GM19193 (cell line): ENCODE results near the gene GLMP.

ENCODE experiments used
- POLR2A ChIP-seq: IDR thresholded peaks from 4 replicates; pipeline ENCODE4 v1.6.1; 2011; ENCODE audit not compliant: insufficient read depth, insufficient read length; ENCODE audit errors: extremely low read depth

The GLMP gene

GRCh38 chr1:156298852-156299357 is 3.4 kb upstream of the GLMP start, which contains the start of gene VHLL:
VHLL (minus strand) TSS chr1:156299307; CDS start chr1:156299189, 118 bp downstream.
- TF ChIP-seq POLR2A, result no peak

GRCh38 chr1:156293895-156294294 is 1.6 kb downstream of the GLMP start:
- no peak for TF ChIP-seq POLR2A

GRCh38 chr1:156293098-156293434 is 2.4 kb downstream of the GLMP start:
- TF ChIP-seq POLR2A, result no peak

- no peak for TF ChIP-seq POLR2A
These were observed 4.0 kb downstream of the GLMP start for GRCh38 chr1:156291226-156292061.

- no peak for TF ChIP-seq POLR2A
These were observed 5.6 kb downstream of the GLMP start for GRCh38 chr1:156289857-156290256.

GRCh38 chr1:156286061-156286460 is 9.4 kb downstream of the GLMP start:
- no peak for TF ChIP-seq POLR2A

- TF ChIP-seq POLR2A, result no peak
These were observed 10.0 kb downstream of the GLMP start for GRCh38 chr1:156285437-156285836.

- no peak for TF ChIP-seq POLR2A
These were observed 10.7 kb downstream of the GLMP start for GRCh38 chr1:156284757-156285156.

- TF ChIP-seq POLR2A, result no peak
These were observed 11.4 kb downstream of the GLMP start, which contains the start of gene TMEM79 for GRCh38 chr1:156284112-156284511. TMEM79 (plus strand) TSS chr1:156284325; CDS start chr1:156285227, 902 bp downstream.

GRCh38 chr1:156283521-156283920 is 12.0 kb downstream of the GLMP start:
- no peak for TF ChIP-seq POLR2A

GRCh38 chr1:156282479-156283222 is 12.8 kb downstream of the GLMP start, which contains the start of gene SMG5:
SMG5 (minus strand) TSS chr1:156282825; CDS start chr1:156282680, 145 bp downstream.
- TF ChIP-seq POLR2A, result peak; percentile 98

- TF ChIP-seq POLR2A, result no peak
These were observed 13.6 kb downstream of the GLMP start for GRCh38 chr1:156281693-156282478.

- TF ChIP-seq POLR2A, result no peak
These were observed 14.2 kb downstream of the GLMP start for GRCh38 chr1:156281281-156281680.

- TF ChIP-seq POLR2A, result no peak
These were observed 15.6 kb downstream of the GLMP start for GRCh38 chr1:156279837-156280236.

- no peak for TF ChIP-seq POLR2A
These were observed 18.5 kb downstream of the GLMP start for GRCh38 chr1:156276966-156277381.

- no peak for TF ChIP-seq POLR2A
These were observed 18.9 kb downstream of the GLMP start for GRCh38 chr1:156276532-156276931.

GRCh38 chr1:156270314-156270713 is 25.2 kb downstream of the GLMP start:
- no peak for TF ChIP-seq POLR2A
